HL-60 (cell line): ENCODE results near the gene TRNT1.

Experiments used
- POLR2AphosphoS5 ChIP-seq: IDR thresholded peaks from 2 replicates; pipeline ENCODE4 v1.6.1; 2012; ENCODE audit warnings: low read depth
- TF ChIP-seq, protein P1 (sequence below): IDR thresholded peaks from one replicate; pipeline ENCODE4 v1.5.1; 2011; ENCODE audit warnings: low read length, control low read depth, inconsistent platforms; ENCODE audit not compliant: insufficient read depth

DNA sequence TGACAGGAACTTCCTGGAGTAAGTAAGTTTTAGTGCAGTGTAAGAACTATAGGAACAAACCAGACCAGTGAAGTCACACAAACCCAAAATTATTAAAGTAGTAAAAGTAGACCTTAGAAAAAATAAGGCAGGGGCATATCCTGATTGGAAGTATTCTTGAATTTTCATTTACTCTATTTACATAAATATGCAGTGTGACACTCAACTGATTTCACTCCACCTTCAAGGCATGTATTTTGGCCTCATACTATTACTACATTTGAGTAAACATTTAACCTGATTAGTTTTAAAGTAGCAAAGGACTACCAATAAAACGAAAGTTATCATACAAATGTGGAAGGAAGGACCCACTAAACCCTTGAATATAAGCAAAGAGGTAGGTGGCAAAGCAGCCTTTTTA is 22.8 kb downstream of the TRNT1 start:
- TF ChIP-seq, protein P1, sequence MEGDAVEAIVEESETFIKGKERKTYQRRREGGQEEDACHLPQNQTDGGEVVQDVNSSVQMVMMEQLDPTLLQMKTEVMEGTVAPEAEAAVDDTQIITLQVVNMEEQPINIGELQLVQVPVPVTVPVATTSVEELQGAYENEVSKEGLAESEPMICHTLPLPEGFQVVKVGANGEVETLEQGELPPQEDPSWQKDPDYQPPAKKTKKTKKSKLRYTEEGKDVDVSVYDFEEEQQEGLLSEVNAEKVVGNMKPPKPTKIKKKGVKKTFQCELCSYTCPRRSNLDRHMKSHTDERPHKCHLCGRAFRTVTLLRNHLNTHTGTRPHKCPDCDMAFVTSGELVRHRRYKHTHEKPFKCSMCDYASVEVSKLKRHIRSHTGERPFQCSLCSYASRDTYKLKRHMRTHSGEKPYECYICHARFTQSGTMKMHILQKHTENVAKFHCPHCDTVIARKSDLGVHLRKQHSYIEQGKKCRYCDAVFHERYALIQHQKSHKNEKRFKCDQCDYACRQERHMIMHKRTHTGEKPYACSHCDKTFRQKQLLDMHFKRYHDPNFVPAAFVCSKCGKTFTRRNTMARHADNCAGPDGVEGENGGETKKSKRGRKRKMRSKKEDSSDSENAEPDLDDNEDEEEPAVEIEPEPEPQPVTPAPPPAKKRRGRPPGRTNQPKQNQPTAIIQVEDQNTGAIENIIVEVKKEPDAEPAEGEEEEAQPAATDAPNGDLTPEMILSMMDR: no peak
- no peak for TF ChIP-seq POLR2AphosphoS5
